Heart left ventricle (tissue), 16 donors: ENCODE measurements around the gene CCDC27. TPM values are rescaled to one million over a fixed set of nuclear protein-coding genes. Genes with fewer than 3 reads are reported as not detected.

Source experiments
- ATAC-seq, 4 donors: fragments of 200-7000 bp; cut with Tn5 transposase; one replicate each; pipeline ENCODE4 v1.9.1; 2020 to 2022; ENCODE audit warnings: moderate library complexity in 4 of 4, mild to moderate bottlenecking in 3 of 4, moderate number of reproducible peaks in 1 of 4
- DNase-seq, 5 donors: peaks; one replicate each; pipeline ENCODE4 v3.0.0-alpha.2; 2020
- H3K27ac ChIP-seq, 12 donors: fragments of 200-600 bp; sonication (generic) in 4 of 12; one replicate each; pipeline versions ENCODE4 v1.5.0 to v1.8.0; 2016 to 2022; ENCODE audit warnings: mild to moderate bottlenecking in 2 of 12
- H3K27me3 ChIP-seq, 9 donors: fragments of 200-600 bp; sonication (generic) in 2 of 9; one replicate each; pipeline versions ENCODE4 v1.5.1 to v1.8.0; 2016 to 2022; ENCODE audit warnings: mild to moderate bottlenecking in 3 of 9
- H3K36me3 ChIP-seq, 9 donors: fragments of 200-600 bp; sonication (generic) in 2 of 9; one replicate each; pipeline versions ENCODE4 v1.5.0 to v1.8.0; 2018 to 2022; ENCODE audit warnings: mild to moderate bottlenecking in 2 of 9
- H3K4me1 ChIP-seq, 12 donors: fragments of 200-600 bp; sonication (generic) in 4 of 12; one replicate each; pipeline versions ENCODE4 v1.5.0 to v1.8.0; 2016 to 2022; ENCODE audit warnings: mild to moderate bottlenecking in 3 of 12
- H3K4me3 ChIP-seq, 12 donors: fragments of 200-600 bp; sonication (generic) in 4 of 12; one replicate each; pipeline versions ENCODE4 v1.5.0 to v1.8.0; 2017 to 2022; ENCODE audit warnings: mild to moderate bottlenecking in 9 of 12, moderate library complexity in 4 of 12
- H3K9me3 ChIP-seq, 12 donors: fragments of 200-600 bp; sonication (generic) in 4 of 12; one replicate each; pipeline versions ENCODE4 v1.5.0 to v1.8.0; 2016 to 2022; ENCODE audit warnings: mild to moderate bottlenecking in 1 of 12
- POLR2A ChIP-seq, 2 donors: fragments of 450-650 bp; IDR thresholded peaks; one replicate each; pipeline ENCODE4 v1.6.1; 2017; ENCODE audit warnings: antibody characterized with exemption in 2 of 2, mild to moderate bottlenecking in 2 of 2, moderate library complexity in 2 of 2
- WGBS, 4 donors: extraction: QIAGEN DNeasy Blood & Tissue Kit in 2 of 4; methylation state at CpG; one replicate each; pipeline versions ENCODE4 v1.1.5 to v1.1.7; 2013 to 2018; 5-methylcytosine and 5-hydroxymethylcytosine counted together
- intact Hi-C, 10 donors: fragments of 100-400 bp; cut with DNase I; formaldehyde crosslinking; loops; one replicate each; pipeline versions ENCODE4 v1.11.1 to v1.14.2; 2022
- polyA plus RNA-seq, 2 donors: library from polyadenylated mRNA; stranded (reverse); fragments of 200-250 nt; gene quantifications; one replicate each; pipeline ENCODE4 v1.2.3, GENCODE V29; 2013
- total RNA-seq, 9 donors: library from RNA; depleted of rRNA in 2 of 9; stranded (reverse); fragments of >200 nt in 2 of 9; fragmentation: NEBNext Ultra II Directional in 3 of 9; extraction: Animal tissue kit (Norgen Biotek cat#: 25700) in 3 of 9; gene quantifications; one replicate each; pipeline versions ENCODE4 v1.1.0 to v1.2.4, GENCODE V29; 2016 to 2023
- TF ChIP-seq, protein P1 (sequence below), 12 donors: fragments of 200-600 bp; sonication (generic) in 4 of 12; IDR thresholded peaks; one replicate each; pipeline versions ENCODE4 v1.5.0 to v1.8.0; 2018 to 2022; ENCODE audit warnings: antibody characterized with exemption in 12 of 12, mild to moderate bottlenecking in 5 of 12
- donor health status: ischemic (EF 13 %, LVEDD 7.1; RV severe dilation, severe dysfunction).
- donor health status: healthy with polysubstance abuse.
- donor health status: DM: no; HTN: yes; CAD: no.
- donor health status: DM: no; HTN: no; CAD: no.
- donor health status: ischemic (EF 25% LVEDD 6.9; RV normal size, moderate dysfunction).
- donor health status: ischemic (EF 25% LVEDD 5.7; RV mildly dilated, moderate dysfunction).
- donor health status: healthy.
- donor health status: DM: yes; HTN: yes; CAD: no.
- donor health status: ischemic (EF 35%, LVEDD 5.7; RV mildly dilated, moderate dysfunction).
- donor health status: nonischemic (EF 11% LVEDD 7.7; RV severe dilation, severe dysfunction).
- donor health status: DM: yes; HTN: yes; CAD: no.
- donor health status: PGD.
- donor health status: ischemic (EF 29% LVEDD 5.4; RV normal size, mild dysfunction).
- donor health status: nonischemic (EF 23%, LVEDD 6.1; RV moderate dilation, normal function).

Gene CCDC27
- total and polyA plus RNA-seq, 11 donors = not detected

DNA sequence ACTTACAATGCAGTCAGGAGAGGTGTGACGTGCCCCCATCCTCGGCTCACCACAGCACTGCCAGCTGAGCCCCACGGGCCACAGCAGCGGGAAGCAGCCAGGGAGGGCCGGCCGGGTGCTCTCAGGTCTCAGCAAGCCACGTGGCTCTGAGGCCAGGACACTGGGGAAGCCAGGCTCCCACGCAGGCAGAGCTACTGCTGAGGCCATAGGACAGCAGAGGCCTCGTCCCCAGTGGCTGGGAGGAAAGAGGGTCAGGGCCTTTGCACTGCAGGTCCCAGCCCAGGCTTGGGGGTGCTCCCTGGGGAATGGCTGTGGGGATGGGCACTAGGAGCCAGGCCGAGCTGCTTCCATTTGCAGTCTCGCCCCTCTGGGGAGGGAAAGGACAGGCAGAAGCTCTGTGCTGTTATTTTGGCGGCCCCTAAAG lies 38.3 kb downstream of the CCDC27 start:
- Histone ChIP-seq H3K4me1 (peaks cover 11 to 63% (median 51%) of the 10 kb centered on the region in 12 donors), H3K27ac (no peak overlapping the region), H3K27me3 (no peaks in the 10 kb centered on the region), H3K9me3 (no peaks in the 10 kb centered on the region), H3K4me3 (no peak overlapping the region), H3K36me3 (peaks cover 0 to 55% (median 24%) of the 10 kb centered on the region in 9 donors)
- DNase-seq (peak in 2 of 5 donors; percentile 50 to 51), ATAC-seq (peak in 3 of 4 donors; percentile 5 to 32 (median 28))
- TF ChIP-seq, protein P1, sequence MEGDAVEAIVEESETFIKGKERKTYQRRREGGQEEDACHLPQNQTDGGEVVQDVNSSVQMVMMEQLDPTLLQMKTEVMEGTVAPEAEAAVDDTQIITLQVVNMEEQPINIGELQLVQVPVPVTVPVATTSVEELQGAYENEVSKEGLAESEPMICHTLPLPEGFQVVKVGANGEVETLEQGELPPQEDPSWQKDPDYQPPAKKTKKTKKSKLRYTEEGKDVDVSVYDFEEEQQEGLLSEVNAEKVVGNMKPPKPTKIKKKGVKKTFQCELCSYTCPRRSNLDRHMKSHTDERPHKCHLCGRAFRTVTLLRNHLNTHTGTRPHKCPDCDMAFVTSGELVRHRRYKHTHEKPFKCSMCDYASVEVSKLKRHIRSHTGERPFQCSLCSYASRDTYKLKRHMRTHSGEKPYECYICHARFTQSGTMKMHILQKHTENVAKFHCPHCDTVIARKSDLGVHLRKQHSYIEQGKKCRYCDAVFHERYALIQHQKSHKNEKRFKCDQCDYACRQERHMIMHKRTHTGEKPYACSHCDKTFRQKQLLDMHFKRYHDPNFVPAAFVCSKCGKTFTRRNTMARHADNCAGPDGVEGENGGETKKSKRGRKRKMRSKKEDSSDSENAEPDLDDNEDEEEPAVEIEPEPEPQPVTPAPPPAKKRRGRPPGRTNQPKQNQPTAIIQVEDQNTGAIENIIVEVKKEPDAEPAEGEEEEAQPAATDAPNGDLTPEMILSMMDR (IDR thresholded peaks at IDR 0.05) = no peak
- TF ChIP-seq POLR2A (IDR thresholded peaks at IDR 0.05) = no peak
- 23 to 57% (median 54%) methylated on average over 8 to 12 of the region's 12 CpGs for WGBS, 4 donors
- intact Hi-C loops = no loop called here

DNA sequence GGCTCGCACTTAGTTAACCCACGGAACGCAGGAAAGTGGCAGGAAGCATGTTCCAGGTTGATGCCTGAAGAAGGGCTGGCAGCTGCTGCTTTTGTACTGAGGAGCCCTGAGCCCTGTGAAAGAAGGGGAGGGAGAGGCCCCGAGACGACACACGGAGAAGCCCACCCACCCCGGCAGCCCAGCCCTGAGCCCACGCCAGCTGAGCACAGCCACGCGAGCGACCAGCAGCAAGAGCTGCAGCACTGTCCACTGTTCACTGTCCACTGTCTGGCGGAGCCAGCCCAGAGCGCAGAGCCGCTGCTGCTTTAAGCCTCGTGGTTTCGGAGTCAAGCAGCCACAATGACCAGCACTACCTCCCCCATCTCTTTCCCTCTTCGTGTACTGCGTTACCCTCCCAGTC lies 38.7 kb downstream of the CCDC27 start:
- ATAC-seq (no peak), DNase-seq (no peak)
- no peak for TF ChIP-seq POLR2A (IDR thresholded peaks at IDR 0.05)
- TF ChIP-seq, protein P1 (IDR thresholded peaks at IDR 0.05) = no peak
- Histone ChIP-seq H3K27me3 (no peaks in the 10 kb centered on the region), H3K4me1 (peaks cover 11 to 66% (median 52%) of the 10 kb centered on the region in 12 donors), H3K36me3 (peaks cover 0 to 50% (median 19%) of the 10 kb centered on the region in 9 donors), H3K4me3 (no peak overlapping the region), H3K9me3 (no peaks in the 10 kb centered on the region), H3K27ac (no peak overlapping the region)
- intact Hi-C loops = no loop called here
- 77 to 85% (median 78%) methylated on average over 15 to 18 of the region's 18 CpGs for WGBS, 4 donors

GRCh38 chr1:3795453-3796214 lies 43.4 kb downstream of the CCDC27 start:
- ATAC-seq (no peak), DNase-seq (no peak)
- no peaks in the 10 kb centered on the region for H3K9me3 ChIP-seq
- peaks cover 11 to 47% (median 33%) of the 10 kb centered on the region in 12 donors for H3K4me1 ChIP-seq
- H3K36me3 ChIP-seq = peaks cover 0 to 14% (median 0%) of the 10 kb centered on the region in 9 donors
- TF ChIP-seq, protein P1 (IDR thresholded peaks at IDR 0.05) = no peak
- TF ChIP-seq POLR2A (IDR thresholded peaks at IDR 0.05) = no peak
- 4 to 12% (median 6%) methylated on average over 16 to 53 of the region's 53 CpGs for WGBS, 4 donors
- H3K4me3 ChIP-seq = peak overlapping the region; percentile 68 to 98 (median 93)
- peak overlapping the region in 11 of 12 donors; percentile 54 to 89 (median 72) for H3K27ac ChIP-seq
- intact Hi-C loops = no loop called here
- no peaks in the 10 kb centered on the region for H3K27me3 ChIP-seq

DNA sequence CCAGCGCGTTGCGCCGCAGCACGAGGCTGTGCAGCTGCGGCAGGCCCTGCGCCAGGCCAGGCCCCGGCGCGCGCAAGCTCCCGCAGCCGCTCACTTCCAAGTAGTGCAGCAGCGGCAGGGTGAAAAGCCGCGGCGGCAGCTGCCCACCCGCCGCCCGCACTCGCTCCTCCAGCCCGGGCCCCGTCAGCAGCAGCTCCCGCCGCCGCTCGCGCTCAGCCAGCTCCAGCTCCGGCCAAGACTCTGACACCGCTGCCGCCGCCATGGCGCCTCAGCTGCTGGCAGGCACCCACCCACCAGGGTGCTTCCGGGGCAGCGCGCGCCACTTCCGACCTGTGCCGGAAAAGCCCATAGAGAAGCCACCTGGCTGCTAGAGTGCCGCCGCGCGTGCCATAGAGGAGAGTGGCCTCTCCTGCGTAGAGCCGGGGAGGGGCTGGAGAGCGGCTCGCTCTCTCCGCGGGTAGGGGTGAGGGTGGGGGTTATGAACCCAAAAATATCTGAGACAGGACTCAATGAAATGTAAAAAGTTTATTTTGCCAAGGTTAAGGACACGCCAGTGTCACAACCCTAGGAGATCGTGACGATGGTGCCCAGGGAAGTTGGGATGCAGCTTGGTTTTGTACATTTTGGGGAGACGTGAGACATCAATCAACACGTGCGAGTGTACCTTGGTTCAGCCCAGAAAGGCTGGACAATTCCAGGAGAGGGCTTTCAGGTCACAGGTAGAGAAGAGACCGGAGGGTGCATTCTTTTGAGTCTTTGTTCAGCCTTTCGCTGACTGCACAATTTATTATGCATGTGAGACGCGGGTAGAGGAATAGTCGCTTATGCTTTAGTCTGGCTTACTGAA lies 44.2 kb downstream of the CCDC27 start, which contains the start of gene LRRC47:
TSS of gene LRRC47 (minus strand) at position 284 of the 847 bp plus-strand sequence. CDS start at position 262, 22 bp downstream.
- Histone ChIP-seq H3K36me3 (peaks cover 0 to 14% (median 0%) of the 10 kb centered on the region in 9 donors), H3K4me3 (peak within 1 kb of the TSS; percentile 68 to 98 (median 93)), H3K9me3 (no peaks in the 10 kb centered on the region), H3K27me3 (no peaks in the 10 kb centered on the region), H3K4me1 (peaks cover 11 to 45% (median 30%) of the 10 kb centered on the region in 12 donors), H3K27ac (peak within 1 kb of the TSS in 11 of 12 donors; percentile 54 to 89 (median 72))
- peak; percentile 100 for ATAC-seq
- TF ChIP-seq, protein P1 (IDR thresholded peaks at IDR 0.05) = peak in 4 of 12 donors; percentile 10 to 39 (median 24)
- TF ChIP-seq POLR2A (IDR thresholded peaks at IDR 0.05) = peak in 1 of 2 donors; percentile 84
- DNase-seq = peak; percentile 94 to 97 (median 96)
- 2 to 5% (median 3%) methylated on average over 49 to 60 of the region's 60 CpGs for WGBS, 4 donors
- intact Hi-C loops = no loop called here
